ENCODE results near the gene FBXO7. TPM values are rescaled to one million over a fixed set of nuclear protein-coding genes. Genes with fewer than 3 reads are reported as not detected.

Gene FBXO7
- total and polyA plus RNA-seq, 9 of the 15 experiments (the other 6 are each of a cell fraction or from before 2014, with no cell fraction given): 34.0 to 162 (median 85.2) TPM

DNA sequence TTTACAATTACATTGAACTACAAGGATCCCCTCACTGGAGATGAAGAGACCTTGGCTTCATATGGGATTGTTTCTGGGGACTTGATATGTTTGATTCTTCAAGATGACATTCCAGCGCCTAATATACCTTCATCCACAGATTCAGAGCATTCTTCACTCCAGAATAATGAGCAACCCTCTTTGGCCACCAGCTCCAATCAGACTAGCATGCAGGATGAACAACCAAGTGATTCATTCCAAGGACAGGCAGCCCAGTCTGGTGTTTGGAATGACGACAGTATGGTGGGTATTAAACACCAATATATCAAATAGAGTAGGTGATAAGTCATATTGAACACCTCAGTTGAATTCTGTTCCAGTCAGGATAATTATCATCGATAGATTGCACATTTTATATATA is 4.4 kb downstream of the FBXO7 start (continued):
- TF ChIP-seq MEF2A (IDR thresholded peaks at IDR 0.05; ENCODE audit: control insufficient read depth, low read depth, low read length) (no peak), ZNF12 (CRISPR knock-in tag; IDR thresholded peaks at IDR 0.05) (no peak), C11orf30 (IDR thresholded peaks at IDR 0.05; ENCODE audit: low read depth) (no peak), MXD1 (CRISPR knock-in tag; IDR thresholded peaks at IDR 0.05; ENCODE audit: borderline replicate concordance, poor library complexity, severe bottlenecking) (no peak)

GRCh38 chr22:32480238-32480637 is 5.6 kb downstream of the FBXO7 start:
- peaks cover 59% of the 10 kb centered on the region for H3K36me3 ChIP-seq (ENCODE audit: control insufficient read depth, insufficient read depth, low read length)
- TF ChIP-seq MXI1 (IDR thresholded peaks at IDR 0.05; ENCODE audit: low read depth, low read length): no peak
- no peak for TF ChIP-seq ZNF639 (CRISPR knock-in tag; conservative IDR thresholded peaks at IDR 0.05 in 1 of 2, IDR thresholded peaks at IDR 0.05 in 1 of 2)
- no peak for TF ChIP-seq MECOM (CRISPR knock-in tag; IDR thresholded peaks at IDR 0.05)
- TF ChIP-seq NR3C1 (CRISPR knock-in tag; IDR thresholded peaks at IDR 0.05): no peak
- BruUV-seq (replicated peaks): no TSS peak
- POLR2A ChIA-PET: no interaction called here
- peaks cover 98% of the 10 kb centered on the region for H3K79me2 ChIP-seq (ENCODE audit: control insufficient read depth, insufficient read depth, low read length)
- no peak overlapping the region for H2AFZ ChIP-seq (ENCODE audit: low read depth, low read length)
- no peak overlapping the region for H3K4me2 ChIP-seq (ENCODE audit: insufficient read depth, low read length)
- ATAC-seq (no peak), DNase-seq (ENCODE audit: extremely low read depth in 1 of 4, low spot score in 3 of 4) (no peak), FAIRE-seq (no peak)
- H3K9ac ChIP-seq (ENCODE audit: insufficient read depth in 1 of 2, low read depth in 2 of 2, low read length in 2 of 2): no peak overlapping the region
- in situ Hi-C loops (cut with MboI): no loop called here
- no peaks in the 10 kb centered on the region for H3K9me3 ChIP-seq (replicated peaks; ENCODE audit: control insufficient read depth, insufficient read depth, low read depth, low read length)
- H3K4me1 ChIP-seq (replicated peaks in 1 of 2; ENCODE audit: control insufficient read depth in 2 of 2, insufficient read depth in 2 of 2, low read length in 2 of 2): peaks cover 0 to 20% of the 10 kb centered on the region in 2 experiments; a peak in 4 of 5 replicates
- WGBS (ENCODE audit: insufficient coverage, low coverage, missing lambda C conversion rate): 75% methylated on average over 1 of the region's 1 CpG
- no peak overlapping the region for H3K27ac ChIP-seq (ENCODE audit: extremely low read depth, low read depth, low read length)
- H3K9me1 ChIP-seq (ENCODE audit: control insufficient read depth, insufficient read depth, low read length): peaks cover 5% of the 10 kb centered on the region
- H4K20me1 ChIP-seq (replicated peaks; ENCODE audit: control insufficient read depth, insufficient read depth, low read length): peaks cover 29% of the 10 kb centered on the region
- CTCF ChIA-PET (ENCODE audit: low intra/inter-chr PET ratio): no interaction called here
- no peak overlapping the region for H3K4me3 ChIP-seq
- H3K27me3 ChIP-seq (ENCODE audit: control insufficient read depth in 2 of 2, insufficient read depth in 2 of 2, low read length in 2 of 2): no peaks in the 10 kb centered on the region
- intact Hi-C loops (cut with micrococcal nuclease): no loop called here
